HepG2 (cell line): ENCODE results near the gene PEPD. TPM values are rescaled to one million over a fixed set of nuclear protein-coding genes. Genes with fewer than 3 reads are reported as not detected.
A peak's percentile ranks its signal among the peaks of the same experiment; 100 is the strongest.

ENCODE experiments used
- ELF4 ChIP-seq: sonication (generic); formaldehyde crosslinking; IDR thresholded peaks from 2 replicates; pipeline ENCODE4 v1.5.0; 2020; ENCODE audit warnings: missing genetic modification reagents, mild to moderate bottlenecking, moderate library complexity, borderline replicate concordance
- ERF ChIP-seq: IDR thresholded peaks from 2 replicates; pipeline ENCODE4 v1.6.1; 2018; ENCODE audit warnings: missing biosample characterization, missing genetic modification reagents
- ETV5 ChIP-seq: IDR thresholded peaks from 2 replicates; pipeline ENCODE4 v1.6.1; 2018; ENCODE audit warnings: missing biosample characterization, missing genetic modification reagents, inconsistent platforms, borderline replicate concordance
- GZF1 ChIP-seq: sonication (generic); formaldehyde crosslinking; IDR thresholded peaks from 2 replicates; pipeline ENCODE4 v1.5.1; 2020; ENCODE audit warnings: mild to moderate bottlenecking, missing genetic modification reagents
- HDAC6 ChIP-seq: fragments of 200-600 bp; sonication (generic); IDR thresholded peaks from 2 replicates; pipeline ENCODE4 v1.7.0; 2017; ENCODE audit warnings: mild to moderate bottlenecking, antibody characterized with exemption, low read length, low read depth
- HNRNPL ChIP-seq: fragments of 200-400 bp; formaldehyde crosslinking; IDR thresholded peaks from 2 replicates; pipeline ENCODE4 v1.6.1; 2017; ENCODE audit warnings: mild to moderate bottlenecking, low read depth, low read length
- IRX3 ChIP-seq: sonication (generic); formaldehyde crosslinking; IDR thresholded peaks from 2 replicates; pipeline ENCODE4 v1.8.1; 2023; ENCODE audit warnings: mild to moderate bottlenecking, low read depth, missing genetic modification reagents, borderline replicate concordance
- KDM3A ChIP-seq: IDR thresholded peaks from 2 replicates; pipeline ENCODE4 v1.6.1; 2018; ENCODE audit warnings: low read depth, missing compliant biosample characterization
- KDM6A ChIP-seq: IDR thresholded peaks from 2 replicates; pipeline ENCODE4 v1.6.1; 2016; ENCODE audit warnings: low read depth
- LBX2 ChIP-seq: sonication (generic); formaldehyde crosslinking; IDR thresholded peaks from 2 replicates; pipeline ENCODE4 v1.5.0; 2020; ENCODE audit warnings: missing genetic modification reagents, mild to moderate bottlenecking, borderline replicate concordance
- MAFG ChIP-seq: sonication (generic); formaldehyde crosslinking; IDR thresholded peaks from 2 replicates; pipeline ENCODE4 v1.5.1; 2020; ENCODE audit warnings: mild to moderate bottlenecking, missing genetic modification reagents
- MED1 ChIP-seq: sonication (generic); formaldehyde crosslinking; IDR thresholded peaks from 2 replicates; pipeline ENCODE4 v1.4.0; 2020; ENCODE audit warnings: missing genetic modification reagents
- MTF2 ChIP-seq: sonication (generic); formaldehyde crosslinking; IDR thresholded peaks from 2 replicates; pipeline ENCODE4 v1.5.0; 2020; ENCODE audit warnings: missing genetic modification reagents, borderline replicate concordance
- MYC ChIP-seq: sonication (generic); formaldehyde crosslinking; IDR thresholded peaks from 2 replicates; pipeline ENCODE4 v1.9.0; 2021; ENCODE audit warnings: missing genetic modification reagents, borderline replicate concordance
- SALL1 ChIP-seq: sonication (generic); formaldehyde crosslinking; IDR thresholded peaks from 2 replicates; pipeline ENCODE4 v1.8.0; 2022; ENCODE audit warnings: mild to moderate bottlenecking, missing genetic modification reagents
- STAG1 ChIP-seq: sonication (generic); formaldehyde crosslinking; IDR thresholded peaks from 2 replicates; pipeline ENCODE4 v1.4.0; 2020; ENCODE audit warnings: missing genetic modification reagents
- SYNCRIP ChIP-seq: fragments of 200-400 bp; formaldehyde crosslinking; IDR thresholded peaks from 2 replicates; pipeline ENCODE4 v1.6.1; 2018; ENCODE audit warnings: mild to moderate bottlenecking, low read depth, low read length; ENCODE audit not compliant: insufficient read depth
- TFAP4 ChIP-seq: sonication (generic); IDR thresholded peaks from 2 replicates; pipeline ENCODE4 v1.6.1; 2016; ENCODE audit warnings: low read depth, borderline replicate concordance
- THAP7 ChIP-seq: sonication (generic); formaldehyde crosslinking; IDR thresholded peaks from 2 replicates; pipeline ENCODE4 v1.8.1; 2023; ENCODE audit warnings: mild to moderate bottlenecking, missing genetic modification reagents
- THAP9 ChIP-seq: sonication (generic); formaldehyde crosslinking; IDR thresholded peaks from 2 replicates; pipeline ENCODE4; 2020; ENCODE audit warnings: missing genetic modification reagents, mild to moderate bottlenecking, borderline replicate concordance
- ZIK1 ChIP-seq: sonication (generic); formaldehyde crosslinking; IDR thresholded peaks from 2 replicates; pipeline ENCODE4 v1.5.0; 2020; ENCODE audit warnings: mild to moderate bottlenecking, low read depth, missing genetic modification reagents, borderline replicate concordance
- ZNF20 ChIP-seq: sonication (generic); formaldehyde crosslinking; IDR thresholded peaks from 2 replicates; pipeline ENCODE4 v1.4.0; 2020; ENCODE audit warnings: mild to moderate bottlenecking, moderate library complexity, missing genetic modification reagents
- ZNF33B ChIP-seq: sonication (generic); formaldehyde crosslinking; IDR thresholded peaks from 2 replicates; pipeline ENCODE4 v1.5.1; 2020; ENCODE audit warnings: mild to moderate bottlenecking, missing genetic modification reagents
- polyA plus RNA-seq, 8 experiments: library from polyadenylated mRNA; depleted of rRNA in 3 of 8; stranded (reverse) in 7 of 8; unstranded in 1 of 8; fragments of >200 nt; fragmentation: Illumina TruSeq in 4 of 8; extraction: Trizol in 4 of 8; gene quantifications; 2 replicates each; pipeline versions ENCODE4 v1.2.1 to v1.2.3, GENCODE V29; 2011 to 2016; ENCODE audit warnings: low read depth in 4 of 8, missing spikeins in 1 of 8, mixed read lengths in 1 of 8; ENCODE audit not compliant: insufficient read depth in 1 of 8
- total RNA-seq, 5 experiments: library from RNA; depleted of rRNA; stranded (reverse); fragments of >200 nt; fragmentation: Illumina TruSeq; extraction: Trizol; gene quantifications; 2 replicates each; pipeline ENCODE4 v1.2.3, GENCODE V29; 2016; ENCODE audit warnings: low read depth in 1 of 5

The PEPD gene
- total and polyA plus RNA-seq, 2 of the 13 experiments (the other 11 are each of a cell fraction or from before 2014, with no cell fraction given): 60.7 to 75.1 TPM

GRCh38 chr19:33373453-33374235, 147.9 kb downstream of the PEPD start, which contains the start of gene CEBPG (continued):
- TF ChIP-seq MED1 (CRISPR knock-in tag) (peak; percentile 33; the same call in 1 of the 2 replicates), THAP7 (CRISPR knock-in tag) (no peak), MAFG (CRISPR knock-in tag) (no peak), HDAC6 (no peak), TFAP4 (no peak), KDM6A (CRISPR knock-in tag) (no peak), MTF2 (CRISPR knock-in tag) (peak; percentile 45; the same call in 1 of the 2 replicates), LBX2 (0 out of 2 replicates have a peak, but pooled peaks have one; percentile 37), IRX3 (no peak; the same call in 1 of the 2 replicates), ETV5 (CRISPR knock-in tag) (no peak), SALL1 (CRISPR knock-in tag) (peak; percentile 40), ELF4 (CRISPR knock-in tag) (no peak), HNRNPL (0 out of 2 replicates have a peak, but pooled peaks have one; percentile 2), GZF1 (CRISPR knock-in tag) (no peak), ZNF20 (CRISPR knock-in tag) (no peak), ERF (CRISPR knock-in tag) (peak; percentile 61; the same call in 1 of the 2 replicates), STAG1 (CRISPR knock-in tag) (no peak; the same call in 1 of the 2 replicates), SYNCRIP (no peak), KDM3A (CRISPR knock-in tag) (no peak), ZIK1 (CRISPR knock-in tag) (peak; percentile 61; the same call in 1 of the 2 replicates), MYC (CRISPR knock-in tag) (peak; percentile 64), ZNF33B (no peak), THAP9 (CRISPR knock-in tag) (no peak)
